Left hindlimb (tissue), 1 donor: ENCODE results near the gene CACNA1C.
"Not testable (repeated sequence)": the region's sequence is repeated elsewhere in the genome, so short reads cannot be mapped to it uniquely, and the experiment has no call there.

ENCODE experiments used
- DNase-seq: peaks from one replicate; pipeline ENCODE4 v3.0.0-alpha.2; 2018

Gene CACNA1C

DNA sequence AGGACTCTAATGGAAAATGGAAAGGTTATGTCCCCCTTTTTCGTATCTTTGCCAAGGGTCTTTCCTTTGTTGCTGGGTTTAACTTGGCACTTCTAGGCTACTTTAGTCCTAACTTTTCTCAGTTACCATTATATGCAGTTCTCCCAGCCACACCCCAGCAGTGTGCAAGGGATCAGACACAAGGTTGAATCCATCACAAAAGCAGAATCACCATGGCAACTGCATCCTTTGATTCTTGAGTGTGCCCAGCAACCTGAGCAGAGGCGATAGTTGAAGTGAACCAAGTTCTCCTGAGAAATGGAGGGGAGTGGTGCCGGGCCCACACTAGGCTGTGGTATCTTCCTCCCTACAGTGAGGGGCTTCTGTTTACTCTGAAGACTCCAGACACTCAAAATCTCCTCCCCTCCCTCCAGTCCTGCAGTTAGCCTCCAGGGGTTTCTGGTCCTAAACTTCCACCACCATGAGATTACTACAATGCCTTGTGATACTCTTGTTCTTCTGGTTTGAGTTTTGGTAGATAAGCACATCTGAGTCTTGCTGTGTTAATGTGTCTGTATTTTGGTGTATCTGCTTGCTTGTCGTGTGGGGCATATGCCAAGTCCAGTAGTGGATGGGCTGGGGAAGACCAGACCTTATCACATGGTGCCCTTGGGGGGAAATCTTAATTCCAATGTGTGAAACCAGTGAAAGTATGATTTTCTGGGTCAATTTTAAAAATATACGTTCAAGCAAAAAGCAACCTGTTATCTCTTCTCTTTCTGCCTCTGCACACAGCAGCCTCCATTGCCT lies 183.9 kb downstream of the CACNA1C start:
- no peak for DNase-seq

DNA sequence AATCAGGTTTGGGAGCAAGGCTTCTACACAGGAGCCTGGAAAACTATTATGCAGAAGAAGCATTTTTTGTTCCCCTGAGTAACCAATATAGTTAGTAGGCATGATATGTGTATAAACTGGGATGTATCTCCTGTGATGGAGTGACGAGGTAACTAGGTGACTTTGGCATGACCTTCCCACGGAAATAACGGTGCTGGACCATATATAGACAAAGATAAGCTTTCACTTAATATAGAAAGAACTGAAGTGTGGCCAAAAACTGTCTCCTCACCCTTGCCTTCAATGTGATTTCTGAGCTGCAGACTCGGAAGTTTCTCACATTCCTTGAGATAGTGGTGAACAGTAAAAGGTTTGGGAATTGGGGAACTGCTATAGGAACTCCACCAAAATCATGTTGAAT lies 185.3 kb downstream of the CACNA1C start:
- DNase-seq, result no peak

DNA sequence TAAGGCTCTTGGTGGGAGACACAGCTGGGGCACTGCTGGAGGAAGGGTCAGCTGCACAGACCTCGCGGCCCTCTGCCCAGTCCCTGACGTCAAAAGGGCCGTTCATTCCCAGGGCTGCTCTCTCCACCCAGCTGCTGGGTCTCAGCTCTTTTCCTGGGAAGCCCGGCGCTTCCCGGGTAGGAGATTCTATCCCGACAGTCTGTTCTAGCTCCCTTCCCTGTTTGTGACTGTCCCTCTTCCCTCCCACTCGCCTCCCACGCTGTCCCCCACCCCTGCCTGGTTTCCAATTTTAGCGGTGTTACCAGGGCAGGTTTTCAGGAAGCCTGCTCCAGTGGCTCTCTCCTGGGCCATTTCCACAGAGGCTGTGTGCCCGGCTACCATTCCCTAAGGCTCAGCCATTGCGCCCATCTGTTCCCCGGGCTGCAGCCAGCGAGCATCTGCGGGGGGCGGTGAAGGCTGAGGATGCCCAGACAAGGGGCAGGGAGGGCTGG lies 186.6 kb downstream of the CACNA1C start:
- DNase-seq, result no peak

DNA sequence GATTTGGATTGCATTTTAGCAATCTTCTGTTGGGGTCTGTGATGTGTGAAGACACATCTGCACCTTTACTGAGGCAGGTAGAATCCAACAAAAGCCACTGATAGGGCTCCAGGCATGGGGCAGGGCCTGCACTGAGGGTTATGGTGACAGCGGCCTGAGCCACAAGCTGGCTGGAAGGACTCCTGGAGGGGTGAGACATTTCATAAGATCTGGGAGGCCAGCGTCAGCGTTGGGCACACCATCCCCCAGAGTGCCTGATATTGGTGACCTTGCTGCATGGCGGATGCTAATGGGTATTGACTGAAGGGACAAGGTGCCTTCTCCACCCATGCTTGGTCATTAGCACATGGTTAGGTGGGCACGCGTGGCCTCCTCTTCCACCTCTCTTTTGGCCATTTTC lies 187.6 kb downstream of the CACNA1C start:
- DNase-seq, result no peak

DNA sequence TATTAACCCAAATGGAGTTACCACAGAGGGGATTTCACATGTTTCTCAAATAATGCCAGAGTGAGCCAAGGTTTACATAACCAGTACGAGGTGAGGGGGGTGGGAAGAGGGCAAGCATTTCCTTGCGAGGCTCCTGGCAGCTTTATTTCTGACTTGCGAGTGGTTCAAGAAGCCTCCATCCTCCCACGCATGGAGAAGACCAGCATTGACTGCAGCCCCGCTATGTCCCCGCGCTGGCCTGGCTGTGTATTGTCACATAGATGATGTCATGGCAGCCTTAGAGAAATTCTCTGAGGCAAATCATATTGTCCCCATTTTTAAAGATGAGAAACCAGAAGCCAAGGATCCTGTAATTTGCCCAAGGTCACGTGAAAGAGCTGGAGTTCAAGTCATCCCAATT lies 188.2 kb downstream of the CACNA1C start:
- DNase-seq, result no peak

DNA sequence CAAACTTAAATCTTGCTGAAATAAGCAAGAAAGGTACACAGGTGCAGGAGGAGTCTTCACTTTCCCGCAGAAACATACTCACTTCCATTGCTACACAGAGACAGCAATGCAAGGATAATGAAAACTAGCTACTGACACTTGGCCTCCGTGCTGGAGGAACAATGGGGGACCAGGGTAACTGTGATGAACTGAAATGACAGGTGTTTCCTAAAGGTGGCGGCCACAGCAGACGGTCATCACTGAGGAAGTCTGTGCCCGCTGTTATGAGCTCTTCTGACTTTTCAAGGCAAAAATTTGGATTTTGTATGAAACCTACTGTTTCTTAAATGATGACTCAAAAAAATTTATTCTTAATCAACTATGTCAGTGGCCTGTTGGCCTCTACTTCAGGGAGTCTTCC lies 189.4 kb downstream of the CACNA1C start:
- DNase-seq, result no peak

DNA sequence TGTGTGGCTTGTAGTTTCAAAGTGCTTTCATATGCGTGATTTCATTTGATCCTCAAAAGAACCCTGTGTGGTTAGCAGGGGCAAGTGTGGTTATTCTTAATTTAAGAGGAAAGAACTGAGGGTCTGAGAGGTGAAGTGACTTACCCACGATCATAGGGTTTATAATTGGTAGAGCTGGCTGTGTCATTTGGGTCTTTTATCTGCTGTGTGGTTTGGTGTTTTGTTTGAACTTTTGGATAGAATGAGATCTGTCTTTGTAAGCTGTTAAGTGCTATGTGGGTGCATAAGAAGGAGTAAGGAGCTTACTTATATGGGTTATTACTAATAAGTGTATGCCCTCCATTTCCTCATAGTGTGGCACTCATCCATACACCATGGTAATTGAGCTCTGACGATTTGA lies 190.0 kb downstream of the CACNA1C start:
- DNase-seq, result no peak

DNA sequence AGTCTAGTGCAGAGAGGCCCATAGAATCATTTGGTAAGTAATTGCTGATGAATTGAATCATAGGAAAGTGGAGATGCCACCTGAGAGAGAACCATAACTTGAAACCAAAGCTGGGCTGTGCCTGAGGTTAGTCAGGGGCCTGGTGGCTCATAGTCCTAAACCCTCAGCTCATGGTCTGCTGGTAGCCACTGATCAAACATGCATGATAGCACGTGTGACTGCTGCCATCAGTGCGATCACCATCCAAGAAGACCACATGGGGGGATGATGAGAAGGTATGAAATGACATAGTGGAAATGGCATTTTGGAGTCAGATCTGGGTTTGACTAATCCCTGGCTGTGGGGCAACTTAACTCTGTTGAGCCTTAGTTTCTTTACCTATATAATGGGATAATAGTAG lies 190.5 kb downstream of the CACNA1C start:
- no peak for DNase-seq

DNA sequence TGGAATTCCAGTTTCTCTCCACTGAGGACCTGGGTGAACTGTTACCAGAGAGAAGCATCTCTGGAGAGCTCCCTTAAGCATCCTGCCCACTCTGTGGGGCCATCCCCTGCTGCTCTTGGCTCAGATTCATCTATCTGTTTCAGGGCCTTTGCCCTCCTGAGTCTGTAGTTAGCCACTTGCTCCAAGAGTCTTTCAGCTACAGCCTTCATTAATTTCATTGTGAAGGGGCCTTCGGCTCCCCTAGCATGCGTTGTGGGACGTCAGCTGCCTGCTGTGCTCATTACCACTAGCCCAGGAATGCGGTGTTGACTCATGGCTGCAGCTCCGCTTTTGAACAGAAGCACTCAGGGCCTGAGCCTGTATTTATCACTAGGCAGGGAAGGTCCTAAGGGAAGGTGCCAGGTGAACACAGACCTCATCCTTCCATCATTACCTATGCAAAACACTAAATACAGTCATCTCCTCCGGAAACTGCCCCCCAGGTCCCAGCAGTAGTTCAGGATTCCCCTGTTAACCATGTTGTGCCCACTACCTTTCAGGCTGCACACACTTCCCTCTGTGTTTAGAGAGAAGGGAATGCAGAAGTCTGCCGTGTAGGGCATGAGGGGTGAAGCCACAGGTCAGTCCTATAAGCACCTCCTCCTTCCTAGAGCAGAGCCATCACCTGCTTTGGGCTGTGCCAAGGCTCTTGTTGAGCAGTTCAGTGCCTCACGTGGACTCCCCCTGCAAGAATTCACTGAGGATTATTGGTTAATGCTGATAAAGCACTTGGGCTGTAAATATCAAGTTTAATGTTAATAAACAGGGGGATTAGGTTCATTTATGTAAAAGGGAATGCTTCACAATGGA lies 191.4 kb downstream of the CACNA1C start:
- no peak for DNase-seq

DNA sequence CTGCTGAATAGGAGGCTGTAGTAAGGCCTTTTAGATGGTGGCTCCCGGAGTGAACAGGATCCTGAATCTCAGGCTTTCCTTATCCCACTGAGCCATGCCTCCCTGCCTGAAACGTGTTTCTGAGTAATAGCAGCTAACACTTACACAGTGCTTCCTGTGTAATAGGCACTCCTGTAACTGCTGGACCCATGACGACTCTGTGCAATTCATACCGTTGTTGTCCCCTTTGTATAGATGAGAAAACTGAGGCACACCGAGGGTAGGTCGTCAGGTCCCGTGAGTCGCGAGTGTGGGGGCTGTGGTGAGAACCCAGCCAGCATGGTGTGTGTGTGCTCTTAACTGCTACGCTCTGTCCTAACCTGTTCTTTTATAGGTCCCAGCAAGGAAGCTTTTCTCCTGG lies 193.6 kb downstream of the CACNA1C start:
- DNase-seq, result no peak

DNA sequence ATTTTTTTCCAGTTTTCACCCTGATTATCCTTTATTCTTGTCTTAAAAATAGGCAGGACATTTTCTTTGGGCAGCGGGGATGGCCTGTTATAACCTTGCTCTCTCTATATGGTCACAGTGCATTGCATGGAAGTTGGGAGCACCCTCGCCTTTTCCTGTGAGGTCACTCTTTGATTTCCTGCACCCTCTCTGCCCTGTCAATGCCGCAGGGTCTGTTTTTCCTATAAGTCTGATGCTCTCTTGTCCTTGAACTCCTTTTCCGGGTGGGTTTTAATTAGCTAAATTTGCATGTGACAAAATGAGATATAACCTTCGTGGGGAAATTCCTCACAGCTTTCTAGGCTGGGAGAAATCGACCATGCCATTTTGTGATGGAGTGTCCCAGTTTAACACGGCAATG lies 194.3 kb downstream of the CACNA1C start:
- no peak for DNase-seq

DNA sequence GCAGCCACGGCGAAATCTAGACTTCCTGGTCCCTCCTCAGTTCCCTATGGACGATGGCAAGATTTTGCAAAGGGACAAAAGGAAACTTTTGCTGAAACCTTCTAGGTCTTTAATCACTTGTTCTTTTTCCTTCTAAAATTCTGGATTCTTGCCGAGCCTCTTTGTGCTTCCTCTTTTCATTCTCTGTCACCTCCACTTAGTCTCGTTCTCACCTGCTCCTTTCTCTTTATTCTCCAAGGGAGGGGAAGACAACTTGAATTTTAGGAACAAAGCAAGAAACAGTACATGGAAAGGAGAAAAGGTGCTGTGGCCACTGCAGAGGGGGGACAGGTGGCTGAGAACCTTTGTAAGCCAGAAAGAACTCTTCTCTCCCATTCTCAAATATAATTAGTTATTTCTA lies 194.8 kb downstream of the CACNA1C start:
- no peak for DNase-seq

DNA sequence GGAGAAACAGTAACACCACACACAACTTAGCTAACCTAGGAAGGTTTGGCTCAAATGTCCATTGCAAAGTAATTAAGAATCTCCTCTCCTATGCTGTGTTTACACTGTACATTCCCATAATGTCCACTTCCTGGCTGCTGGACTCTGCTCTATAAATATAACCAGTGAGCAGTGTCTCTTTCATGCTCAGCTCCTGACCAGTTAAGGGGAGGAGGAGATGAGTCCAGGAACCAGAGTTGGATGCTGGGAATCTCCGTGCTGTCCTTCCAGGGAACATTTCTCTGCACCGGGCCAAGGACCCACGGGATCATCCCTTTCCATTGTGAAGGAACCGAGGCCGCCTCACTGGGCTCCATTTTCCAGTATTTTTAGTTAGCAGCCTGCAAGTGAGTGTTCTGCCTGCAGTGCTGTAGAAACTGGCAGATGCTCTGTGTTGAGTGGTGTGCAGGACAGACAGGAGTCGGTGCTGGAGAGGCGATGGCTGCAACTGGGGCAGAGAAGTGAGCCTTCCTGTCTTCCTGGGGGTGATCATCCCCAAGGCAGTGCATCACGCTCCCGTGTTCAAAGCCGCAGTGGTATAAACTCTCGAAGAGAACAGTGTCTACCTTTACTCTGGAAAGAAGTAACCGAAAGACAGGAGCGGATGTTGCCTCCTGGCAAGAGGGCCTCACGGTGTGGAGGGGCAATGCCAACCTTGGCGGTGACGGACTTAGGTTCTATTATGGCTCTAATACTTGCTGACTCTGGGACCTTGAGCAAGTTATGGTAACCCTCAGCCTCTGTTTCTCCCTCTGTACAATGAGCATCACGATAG lies 195.5 kb downstream of the CACNA1C start:
- no peak for DNase-seq

DNA sequence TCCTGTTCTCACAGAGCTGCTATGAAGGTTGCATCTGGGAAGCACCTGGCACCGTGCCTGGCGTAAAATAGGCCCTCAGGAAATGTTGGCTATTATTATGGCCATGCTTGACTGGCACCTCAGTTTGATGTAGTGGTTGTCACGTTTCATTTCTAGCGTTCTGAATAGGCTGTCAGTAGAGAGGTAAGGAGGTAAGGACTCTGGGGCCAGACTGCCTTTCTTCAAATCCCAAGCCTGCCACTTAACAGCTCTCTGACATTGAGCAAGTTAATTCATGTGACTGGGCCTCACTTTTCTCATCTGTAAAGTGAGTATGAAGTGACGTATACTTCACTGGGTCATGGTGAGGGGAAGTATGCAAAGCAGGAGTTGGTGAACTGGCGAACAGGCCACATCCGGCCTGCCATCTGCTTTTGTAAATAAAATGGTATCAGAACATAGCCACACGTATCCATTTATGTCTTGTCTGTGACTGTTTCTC lies 196.2 kb downstream of the CACNA1C start:
- DNase-seq, result no peak

DNA sequence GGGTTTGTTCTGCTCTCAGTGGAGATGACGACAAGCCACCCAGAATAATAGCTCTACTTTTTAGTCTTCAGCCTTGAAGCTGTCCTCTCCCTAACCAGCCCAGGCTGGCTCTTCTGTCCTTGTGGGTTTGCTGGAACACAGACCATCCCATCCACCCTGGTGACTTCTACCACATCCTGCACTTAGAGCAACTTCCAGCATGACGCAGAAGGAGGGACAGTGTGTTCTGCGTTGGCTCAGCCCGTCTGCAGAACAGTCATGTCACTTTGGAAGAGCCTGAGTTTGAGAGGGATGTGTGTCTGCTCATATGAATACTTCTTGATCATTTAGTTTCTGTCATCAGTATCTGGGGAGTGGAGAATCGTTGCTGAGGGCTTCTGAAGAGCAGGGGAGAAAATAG lies 198.0 kb downstream of the CACNA1C start:
- DNase-seq, result no peak

DNA sequence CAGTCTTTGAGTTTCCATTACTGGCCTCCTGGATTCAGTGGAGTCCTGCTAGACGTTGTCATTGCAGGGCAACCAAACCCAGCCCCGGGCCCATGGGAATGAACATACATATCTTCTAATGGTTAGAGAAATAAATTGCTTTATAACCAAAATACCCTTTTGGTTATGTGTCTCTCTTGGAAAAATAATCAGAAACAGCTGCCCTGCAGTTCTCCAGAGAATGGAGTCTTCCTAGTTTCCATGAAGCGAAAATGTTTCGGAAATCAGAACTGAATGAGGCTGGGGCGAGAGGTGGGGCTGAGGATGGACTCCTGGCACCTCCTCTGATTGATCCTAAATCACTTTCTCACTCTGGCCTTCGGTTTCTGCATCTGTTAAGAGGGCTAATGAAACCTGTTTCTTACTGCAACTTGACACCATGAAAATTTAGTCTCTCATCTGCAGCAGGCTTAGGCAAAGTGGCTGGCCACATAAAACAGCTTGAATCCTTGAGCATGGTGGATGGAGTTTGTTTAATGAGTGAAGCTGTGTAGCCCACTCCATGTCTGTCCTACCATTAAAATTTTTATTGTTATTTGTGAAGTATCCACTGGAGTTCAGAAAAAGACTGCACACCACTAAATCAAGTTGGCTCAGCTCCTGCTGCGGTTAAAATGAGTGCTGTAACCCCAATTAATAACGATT lies 198.9 kb downstream of the CACNA1C start:
- no peak for DNase-seq

DNA sequence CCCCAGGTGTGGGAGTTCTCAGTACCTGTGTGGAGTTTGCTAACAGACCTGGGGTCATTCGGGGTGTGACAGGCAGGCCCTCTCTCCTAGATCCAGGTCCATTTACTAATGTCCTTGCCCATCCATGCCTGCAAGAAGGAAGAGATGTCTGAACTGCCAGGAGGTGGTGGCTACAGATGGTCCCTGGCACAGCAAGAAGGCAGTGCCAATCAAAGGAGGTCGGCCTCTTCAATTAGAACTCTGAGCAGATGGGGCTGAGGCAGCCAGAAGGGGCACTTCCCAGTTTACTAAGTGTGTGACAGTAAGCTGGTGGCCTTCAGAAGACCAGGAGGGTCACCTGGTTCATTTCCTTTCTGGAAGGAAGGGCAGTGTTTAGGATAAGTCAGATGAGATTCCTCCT lies 202.5 kb downstream of the CACNA1C start:
- no peak for DNase-seq

DNA sequence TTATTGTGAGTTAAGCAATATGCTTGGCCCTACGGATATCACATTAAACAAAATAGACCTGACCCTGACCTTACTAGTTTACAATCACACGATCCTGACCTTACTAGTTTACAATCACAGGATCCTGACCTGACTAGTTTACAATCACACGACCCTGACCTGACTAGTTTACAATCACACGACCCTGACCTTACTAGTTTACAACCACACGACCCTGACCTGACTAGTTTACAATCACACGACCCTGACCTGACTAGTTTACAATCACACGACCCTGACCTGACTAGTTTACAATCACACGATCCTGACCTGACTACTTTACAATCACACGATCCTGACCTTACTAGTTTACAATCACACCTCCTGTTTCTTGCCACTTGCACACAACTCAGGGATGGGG lies 202.9 kb downstream of the CACNA1C start:
- DNase-seq, result not testable (repeated sequence)

DNA sequence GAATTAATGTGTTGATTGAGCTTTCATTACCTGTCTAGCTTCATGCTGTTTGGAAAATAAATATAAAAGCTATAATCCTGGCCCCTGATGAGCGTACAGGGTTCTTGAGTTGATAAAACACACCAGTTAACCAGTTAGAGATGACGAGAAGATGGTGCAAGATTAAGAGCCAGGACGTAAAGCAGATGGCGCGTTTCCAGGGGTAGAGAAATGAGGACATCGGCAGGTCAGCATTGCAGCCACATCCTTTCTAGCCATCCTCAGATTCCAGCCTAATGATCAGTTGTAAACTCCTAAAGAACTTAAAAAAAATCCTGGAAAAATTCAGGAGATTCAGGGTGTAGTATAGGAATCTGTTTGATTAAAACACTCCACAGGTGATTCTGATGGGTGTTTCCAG lies 203.7 kb downstream of the CACNA1C start:
- no peak for DNase-seq

DNA sequence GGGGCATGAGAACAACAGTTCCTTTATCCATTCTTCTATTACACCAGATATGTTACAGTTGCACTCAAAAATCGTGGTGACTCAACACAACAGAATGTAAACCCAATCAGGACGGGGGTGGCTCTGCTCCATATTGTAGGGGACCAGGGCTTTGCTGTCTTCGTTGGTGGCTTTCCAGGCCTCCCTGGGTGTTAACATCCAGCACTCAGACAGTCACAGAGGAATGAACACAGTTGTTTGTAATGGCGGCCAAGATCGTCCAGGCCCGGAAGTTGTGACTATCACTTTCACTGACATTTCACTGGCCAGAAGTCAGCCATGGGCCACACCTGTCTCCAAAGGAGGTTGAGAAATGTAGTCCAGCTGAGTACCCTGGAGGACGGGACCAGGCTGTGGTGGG lies 204.1 kb downstream of the CACNA1C start:
- no peak for DNase-seq

DNA sequence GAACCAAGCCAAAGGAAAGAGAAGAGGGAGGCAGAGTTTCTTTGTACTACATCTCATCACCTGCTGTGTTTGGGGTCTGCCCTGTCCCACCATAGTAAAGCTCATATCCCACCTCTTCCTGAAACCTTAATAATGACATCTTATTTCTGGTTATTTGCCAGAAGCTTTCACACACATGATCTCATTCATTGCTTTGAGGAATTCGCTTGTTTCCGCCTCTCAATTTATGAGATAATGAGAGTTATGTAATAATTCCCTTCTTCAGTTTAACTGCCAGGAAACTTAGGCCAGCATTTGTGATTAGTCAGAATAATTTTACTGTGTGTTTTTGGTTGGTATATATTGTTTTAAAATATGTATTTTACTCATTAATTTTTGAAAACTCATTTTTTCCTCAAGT lies 205.2 kb downstream of the CACNA1C start:
- no peak for DNase-seq

DNA sequence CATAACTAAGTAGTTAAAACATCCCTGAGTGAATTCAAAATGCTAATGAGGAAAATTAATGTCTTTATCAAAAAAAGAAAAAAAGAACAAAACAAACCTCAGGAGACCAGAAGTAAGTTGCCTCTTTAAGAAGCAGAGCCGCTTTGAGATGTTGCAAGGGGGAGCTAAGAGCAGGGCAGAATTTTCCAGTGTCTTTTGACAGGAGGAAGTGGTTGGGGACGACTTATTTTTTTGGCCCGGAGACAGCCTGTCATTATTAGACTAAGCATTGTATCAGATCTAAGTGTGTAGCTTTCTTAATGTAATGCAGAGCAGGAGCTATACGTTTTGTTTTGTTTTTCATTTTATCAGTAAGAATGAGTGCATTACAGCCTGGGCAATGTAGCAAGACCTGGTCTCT lies 206.6 kb downstream of the CACNA1C start:
- no peak for DNase-seq

DNA sequence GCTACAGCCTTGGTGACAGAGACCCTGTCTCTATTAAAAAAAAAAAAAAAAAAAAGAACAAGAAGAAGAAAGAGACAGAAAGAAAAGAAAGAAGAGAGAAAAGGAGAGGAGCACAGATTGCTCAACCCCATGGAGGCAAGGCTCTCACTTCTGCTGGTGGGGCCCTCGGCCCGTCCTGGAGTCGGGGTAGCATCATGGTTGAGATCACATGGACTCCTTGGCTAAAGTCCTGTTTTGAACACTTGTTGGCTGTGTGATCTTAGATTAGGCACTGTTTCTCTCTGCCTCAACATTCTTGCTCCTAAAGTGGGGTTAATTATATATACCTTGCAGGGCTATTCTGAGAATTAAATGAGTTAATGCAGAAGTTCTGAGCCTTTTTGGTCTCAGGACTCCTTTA lies 207.7 kb downstream of the CACNA1C start:
- DNase-seq, result no peak
